A549 treated with AZD9567 at 1 μM for 4 hours (cell line): ENCODE measurements around the gene LRRK1. TPM values are rescaled to one million over a fixed set of nuclear protein-coding genes. Genes with fewer than 3 reads are reported as not detected.

Experiments
- total RNA-seq: library from RNA; stranded (reverse); fragments of 200-300 nt; extraction: Qiagen RNA extraction; gene quantifications from 5 replicates; pipeline ENCODE4 v1.2.3, GENCODE V29; 2022; ENCODE audit not compliant: insufficient read depth

Gene LRRK1
- 12.2 to 19.5 TPM (median 18.4 TPM) in 5 replicates for total RNA-seq

GRCh38 chr15:100918690-100919480 is at the start of gene LRRK1:
TSS of gene LRRK1 (plus strand) at chr15:100919357. CDS start at chr15:100924633, 5,276 bp downstream.

GRCh38 chr15:100879464-100880138 is 39.6 kb upstream of the LRRK1 start, which contains the start of gene ALDH1A3:
TSS of gene ALDH1A3 (plus strand) at chr15:100879831. CDS start at chr15:100879908, 77 bp downstream.

Other genes with a start within 250 kb of the LRRK1 start
- 13.2 to 17.1 TPM (median 16.3 TPM) in 5 replicates for gene ALDH1A3, start 39.5 kb upstream of the LRRK1 start, total RNA-seq